IMR-90 (cell line): ENCODE measurements around the gene SLC17A3. TPM values are rescaled to one million over a fixed set of nuclear protein-coding genes. Genes with fewer than 3 reads are reported as not detected.

Experiments used
- ATAC-seq: fragments of 200-7000 bp; cut with Tn5 transposase; 2 replicates; pipeline ENCODE4 v1.9.1; 2020; ENCODE audit warnings: low read depth, mild to moderate bottlenecking, moderate library complexity
- BruUV-seq: library from RNA; stranded (reverse); fragments of 400-500 nt; replicated peaks from 2 replicates; lab custom pipeline; 2021; lab: Mats Ljungman, UMichigan
- CTCF ChIA-PET: fragments of 300-600 bp; formaldehyde crosslinking; extraction: SDS; loops from one replicate; lab custom pipeline; 2021; ENCODE audit warnings: antibody characterized with exemption; lab: Yijun Ruan, JAX
- POLR2A ChIA-PET: fragments of 300-600 bp; sonication (Branson Sonifier 250); formaldehyde crosslinking; loops from one replicate; lab custom pipeline; 2022; ENCODE audit warnings: antibody characterized with exemption; ENCODE audit not compliant: unreplicated experiment; lab: Charles Lee
- DNase-seq: peaks from one replicate; pipeline ENCODE4 v3.0.0; 2013
- H2AFZ ChIP-seq: replicated peaks from 2 replicates; pipeline ENCODE3; 2013; ENCODE audit warnings: low read length, mild to moderate bottlenecking; ENCODE audit not compliant: poor library complexity
- H2AK5ac ChIP-seq: 2 replicates; pipeline ENCODE4 v1.6.1; 2013; ENCODE audit warnings: low read depth, low read length, inconsistent platforms
- H2AK9ac ChIP-seq: replicated peaks from 2 replicates; pipeline ENCODE3; 2013; ENCODE audit warnings: mild to moderate bottlenecking, low read depth, low read length, moderate library complexity; ENCODE audit not compliant: poor library complexity
- H2BK120ac ChIP-seq: 2 replicates; pipeline ENCODE4 v1.6.1; 2013; ENCODE audit warnings: low read depth, low read length, inconsistent platforms
- H2BK15ac ChIP-seq: 3 replicates; pipeline ENCODE4 v1.6.1; 2013; ENCODE audit warnings: low read depth, low read length, inconsistent platforms
- H2BK20ac ChIP-seq: 2 replicates; pipeline ENCODE4 v1.6.1; 2013; ENCODE audit warnings: low read depth, mild to moderate bottlenecking, inconsistent platforms, low read length, moderate library complexity
- H2BK5ac ChIP-seq: 2 replicates; pipeline ENCODE4 v1.6.1; 2013; ENCODE audit warnings: mild to moderate bottlenecking, low read depth, low read length, inconsistent platforms; ENCODE audit not compliant: poor library complexity, severe bottlenecking
- H3K14ac ChIP-seq: replicated peaks from 2 replicates; pipeline ENCODE4 v1.6.1; 2013; ENCODE audit warnings: low read depth, low read length, inconsistent platforms
- H3K18ac ChIP-seq: 2 replicates; pipeline ENCODE4 v1.6.1; 2013; ENCODE audit warnings: low read depth, low read length, control low read depth
- H3K23ac ChIP-seq: 2 replicates; pipeline ENCODE4 v1.6.1; 2013; ENCODE audit warnings: low read depth, low read length, inconsistent platforms
- H3K27ac ChIP-seq: 2 replicates; pipeline ENCODE4 v1.5.1; 2013; ENCODE audit warnings: mild to moderate bottlenecking, control low read depth, low read length; ENCODE audit not compliant: insufficient read depth
- H3K27me3 ChIP-seq: 2 replicates; pipeline ENCODE4 v1.6.1; 2013; ENCODE audit warnings: low read length; ENCODE audit not compliant: control insufficient read depth, insufficient read depth
- H3K36me3 ChIP-seq: 2 replicates; pipeline ENCODE4 v1.6.1; 2013; ENCODE audit warnings: low read length, mixed read lengths; ENCODE audit not compliant: control insufficient read depth, insufficient read depth
- H3K4ac ChIP-seq: 2 replicates; pipeline ENCODE4 v1.6.1; 2013; ENCODE audit warnings: low read depth, low read length, inconsistent platforms
- H3K4me1 ChIP-seq: 2 replicates; pipeline ENCODE4 v1.6.1; 2013; ENCODE audit warnings: low read length, mixed read lengths; ENCODE audit not compliant: control insufficient read depth, insufficient read depth
- H3K4me2 ChIP-seq: 2 replicates; pipeline ENCODE4 v1.6.1; 2013; ENCODE audit warnings: low read depth, mild to moderate bottlenecking, control low read depth, low read length, moderate library complexity
- H3K4me3 ChIP-seq: 2 replicates; pipeline ENCODE4 v1.5.1; 2013; ENCODE audit warnings: low read depth, mild to moderate bottlenecking, control low read depth, low read length, moderate library complexity; ENCODE audit not compliant: insufficient read depth
- H3K56ac ChIP-seq: 2 replicates; pipeline ENCODE4 v1.6.1; 2013; ENCODE audit warnings: low read length, inconsistent platforms; ENCODE audit not compliant: insufficient read depth; ENCODE audit errors: extremely low read depth
- H3K79me1 ChIP-seq, 2 experiments: 2 replicates each; pipeline ENCODE4 v1.6.1; 2013; ENCODE audit warnings: low read length in 2 of 2, inconsistent platforms in 1 of 2, low read depth in 1 of 2
- H3K9ac ChIP-seq: 2 replicates; pipeline ENCODE4 v1.6.1; 2013; ENCODE audit warnings: low read depth, low read length, control low read depth
- H3K9me1 ChIP-seq: 2 replicates; pipeline ENCODE4 v1.6.1; 2013; ENCODE audit warnings: low read length, inconsistent platforms; ENCODE audit not compliant: insufficient read depth
- H3K9me3 ChIP-seq: 2 replicates; pipeline ENCODE4 v1.6.1; 2013; ENCODE audit warnings: low read length; ENCODE audit not compliant: control insufficient read depth, insufficient read depth
- H4K20me1 ChIP-seq: 2 replicates; pipeline ENCODE4 v1.6.1; 2013; ENCODE audit warnings: low read length, inconsistent platforms; ENCODE audit not compliant: insufficient read depth
- H4K5ac ChIP-seq: 2 replicates; pipeline ENCODE4 v1.6.1; 2013; ENCODE audit warnings: mild to moderate bottlenecking, low read depth, low read length, control low read depth
- H4K8ac ChIP-seq, 2 experiments: 2 replicates each; pipeline ENCODE4 v1.6.1; 2013; ENCODE audit warnings: low read depth in 2 of 2, low read length in 2 of 2, control low read depth in 1 of 2, inconsistent platforms in 1 of 2
- H4K91ac ChIP-seq: 2 replicates; pipeline ENCODE4 v1.6.1; 2013; ENCODE audit warnings: low read depth, low read length, inconsistent platforms; ENCODE audit not compliant: insufficient read depth
- CEBPB ChIP-seq: IDR thresholded peaks from 2 replicates; pipeline ENCODE4 v1.6.1; 2012; ENCODE audit warnings: low read depth, low read length, improper control_type of control experiment
- ELK1 ChIP-seq: fragments of 150-350 bp; IDR thresholded peaks from 2 replicates; pipeline ENCODE4 v1.6.1; 2016; ENCODE audit warnings: low read depth, mild to moderate bottlenecking, low read length, moderate library complexity, borderline replicate concordance
- MAFK ChIP-seq: IDR thresholded peaks from 2 replicates; pipeline ENCODE4 v1.6.1; 2012; ENCODE audit warnings: low read depth, low read length, improper control_type of control experiment
- MAZ ChIP-seq: IDR thresholded peaks from 2 replicates; pipeline ENCODE4 v1.6.1; 2012; ENCODE audit warnings: low read depth, mild to moderate bottlenecking, low read length, improper control_type of control experiment, moderate library complexity, borderline replicate concordance
- POLR2A ChIP-seq: IDR thresholded peaks from 2 replicates; pipeline ENCODE4 v1.6.1; 2012; ENCODE audit warnings: mild to moderate bottlenecking, low read depth, low read length
- RAD21 ChIP-seq: IDR thresholded peaks from 2 replicates; pipeline ENCODE4 v1.6.1; 2012; ENCODE audit warnings: low read length, improper control_type of control experiment
- RCOR1 ChIP-seq: IDR thresholded peaks from 2 replicates; pipeline ENCODE4 v1.6.1; 2012; ENCODE audit warnings: mild to moderate bottlenecking, low read length, improper control_type of control experiment; ENCODE audit not compliant: insufficient replicate concordance
- WGBS, 2 experiments: methylation state at CpG; one replicate each; pipeline versions ENCODE4 v1.1.5 to v1.1.7; 2013; ENCODE audit warnings: missing lambda C conversion rate in 2 of 2; ENCODE audit not compliant: insufficient read length in 1 of 2; ENCODE audit errors: extremely low coverage in 2 of 2; 5-methylcytosine and 5-hydroxymethylcytosine counted together
- dilution Hi-C: fragments of 300-500 bp; cut with HindIII; formaldehyde crosslinking; loops from one replicate; pipeline ENCODE4 v1.14.3; 2018; ENCODE audit warnings: low sequenced_read_pairs; ENCODE audit not compliant: unreplicated experiment
- in situ Hi-C: fragments of 300-500 bp; cut with MboI; formaldehyde crosslinking; loops from 3 replicates; pipeline ENCODE4 v1.14.3; 2019; ENCODE audit warnings: low sequenced_read_pairs, inconsistent platforms, mixed read lengths
- intact Hi-C: fragments of 100-400 bp; cut with micrococcal nuclease; formaldehyde crosslinking; loops from 2 replicates; pipeline ENCODE4 v1.10.0; 2022
- polyA plus RNA-seq, 3 experiments: library from polyadenylated mRNA; depleted of rRNA; stranded (reverse); fragments of >200 nt; gene quantifications; 2 replicates each; pipeline ENCODE4 v1.2.3, GENCODE V29; 2012; ENCODE audit warnings: low replicate concordance in 1 of 3
- total RNA-seq: library from RNA; depleted of rRNA; stranded (reverse); fragments of >200 nt; gene quantifications from 2 replicates; pipeline ENCODE4 v1.2.3, GENCODE V29; 2012
- TF ChIP-seq, protein P1 (sequence below): conservative IDR thresholded peaks from 2 replicates; pipeline ENCODE4 v1.5.1; 2012; ENCODE audit warnings: mild to moderate bottlenecking, low read depth, low read length, improper control_type of control experiment

Gene SLC17A3
- total and polyA plus RNA-seq, 2 of the 4 experiments (the other 2 are of a cell fraction) = not detected

GRCh38 chr6:25898289-25898977 is 24.4 kb upstream of the SLC17A3 start:
- H4K20me1 ChIP-seq = no peaks in the 10 kb centered on the region
- H3K4me2 ChIP-seq = no peak overlapping the region
- H2AK5ac ChIP-seq = no peak overlapping the region
- dilution Hi-C loops (no loop called here), in situ Hi-C loops (no loop called here), intact Hi-C loops (no loop called here)
- ATAC-seq (no peak), DNase-seq (no peak)
- H3K23ac ChIP-seq = no peak overlapping the region
- H2BK20ac ChIP-seq = no peak overlapping the region
- no peak overlapping the region for H3K4me3 ChIP-seq
- no peak overlapping the region for H3K9ac ChIP-seq
- no peak overlapping the region for H2AFZ ChIP-seq
- WGBS, 2 experiments = 67% methylated on average over 1 of the region's 5 CpGs; no CpG with 5 or more reads in 1 of the 2 experiments
- no peak overlapping the region for H3K56ac ChIP-seq
- H3K9me3 ChIP-seq = no peaks in the 10 kb centered on the region
- no peak overlapping the region for H2BK120ac ChIP-seq
- no peak overlapping the region for H2AK9ac ChIP-seq
- no peak overlapping the region for H3K27ac ChIP-seq
- no peak overlapping the region for H4K8ac ChIP-seq
- H4K91ac ChIP-seq = no peak overlapping the region
- H2BK15ac ChIP-seq = no peak overlapping the region
- H3K27me3 ChIP-seq = no peaks in the 10 kb centered on the region
- no peak overlapping the region for H2BK5ac ChIP-seq
- H3K18ac ChIP-seq = no peak overlapping the region
- BruUV-seq = no TSS peak
- H3K79me1 ChIP-seq = no peaks in the 10 kb centered on the region
- TF ChIP-seq MAZ (no peak), RCOR1 (no peak), RAD21 (no peak), ELK1 (no peak), MAFK (peak; percentile 100), CEBPB (no peak), POLR2A (no peak)
- TF ChIP-seq, protein P1, sequence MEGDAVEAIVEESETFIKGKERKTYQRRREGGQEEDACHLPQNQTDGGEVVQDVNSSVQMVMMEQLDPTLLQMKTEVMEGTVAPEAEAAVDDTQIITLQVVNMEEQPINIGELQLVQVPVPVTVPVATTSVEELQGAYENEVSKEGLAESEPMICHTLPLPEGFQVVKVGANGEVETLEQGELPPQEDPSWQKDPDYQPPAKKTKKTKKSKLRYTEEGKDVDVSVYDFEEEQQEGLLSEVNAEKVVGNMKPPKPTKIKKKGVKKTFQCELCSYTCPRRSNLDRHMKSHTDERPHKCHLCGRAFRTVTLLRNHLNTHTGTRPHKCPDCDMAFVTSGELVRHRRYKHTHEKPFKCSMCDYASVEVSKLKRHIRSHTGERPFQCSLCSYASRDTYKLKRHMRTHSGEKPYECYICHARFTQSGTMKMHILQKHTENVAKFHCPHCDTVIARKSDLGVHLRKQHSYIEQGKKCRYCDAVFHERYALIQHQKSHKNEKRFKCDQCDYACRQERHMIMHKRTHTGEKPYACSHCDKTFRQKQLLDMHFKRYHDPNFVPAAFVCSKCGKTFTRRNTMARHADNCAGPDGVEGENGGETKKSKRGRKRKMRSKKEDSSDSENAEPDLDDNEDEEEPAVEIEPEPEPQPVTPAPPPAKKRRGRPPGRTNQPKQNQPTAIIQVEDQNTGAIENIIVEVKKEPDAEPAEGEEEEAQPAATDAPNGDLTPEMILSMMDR = no peak
- ChIA-PET CTCF (no interaction called here), POLR2A (no interaction called here)
- H4K5ac ChIP-seq = no peak overlapping the region
- H3K4ac ChIP-seq = no peak overlapping the region
- H3K9me1 ChIP-seq = no peaks in the 10 kb centered on the region
- H3K36me3 ChIP-seq = no peaks in the 10 kb centered on the region
- no peak overlapping the region for H3K14ac ChIP-seq
- H3K4me1 ChIP-seq = no peaks in the 10 kb centered on the region
